A549 treated with CpdA at 1 μM for 4 hours (cell line): ENCODE measurements around the gene ZNF222. TPM values are rescaled to one million over a fixed set of nuclear protein-coding genes. Genes with fewer than 3 reads are reported as not detected.

Source experiments
- total RNA-seq: library from RNA; stranded (reverse); fragments of 200-300 nt; extraction: Qiagen RNA extraction; gene quantifications from 5 replicates; pipeline ENCODE4 v1.2.3, GENCODE V29; 2022; ENCODE audit warnings: low read depth

ZNF222 gene
- 3.0 to 6.0 TPM (median 3.5 TPM) in 5 replicates for total RNA-seq

GRCh38 chr19:44025217-44025936 is at the start of gene ZNF222:
Gene ZNF222 (plus strand): TSS chr19:44025379. CDS start chr19:44025437, 58 bp downstream.

GRCh38 chr19:43983912-43984686 is 41.1 kb upstream of the ZNF222 start, which contains the start of gene ZNF155:
Gene ZNF155 (plus strand): TSS chr19:43984188. CDS start chr19:43988544, 4,356 bp downstream.

GRCh38 chr19:44002566-44003460 is 22.4 kb upstream of the ZNF222 start, which contains the start of gene ZNF230:
Gene ZNF230 (plus strand): TSS chr19:44002957. CDS start chr19:44007079, 4,122 bp downstream.

GRCh38 chr19:44051650-44052402 is 26.6 kb downstream of the ZNF222 start, which contains the start of gene ZNF223:
Gene ZNF223 (plus strand): TSS chr19:44052036. CDS start chr19:44055177, 3,141 bp downstream.

GRCh38 chr19:44071824-44072542 is 46.8 kb downstream of the ZNF222 start, which contains the start of gene ZNF284:
Gene ZNF284 (plus strand): TSS chr19:44072159. CDS start chr19:44076390, 4,231 bp downstream.

Other genes starting within 250 kb of the ZNF222 start
- gene KCNN4, start 244.4 kb upstream of the ZNF222 start, total RNA-seq: 47.6 to 69.1 TPM (median 56.3 TPM) in 5 replicates
- gene LYPD5, start 222.9 kb upstream of the ZNF222 start, total RNA-seq: 0.21 to 0.44 TPM (median 0.34 TPM) in 3 of 5 replicates, not detected in the others
- gene ZNF283, start 198.1 kb upstream of the ZNF222 start, total RNA-seq: 3.5 to 5.4 TPM (median 4.1 TPM) in 5 replicates
- 0.20 to 0.43 TPM (median 0.23 TPM) in 5 replicates for gene ZNF404, start 141.4 kb upstream of the ZNF222 start, total RNA-seq
- 10.3 to 12.8 TPM (median 10.6 TPM) in 5 replicates for gene ZNF45, start 90.1 kb upstream of the ZNF222 start, total RNA-seq
- gene ZNF221, start 74.2 kb upstream of the ZNF222 start, total RNA-seq: 0.23 to 0.90 TPM (median 0.61 TPM) in 5 replicates
- 2.4 to 3.6 TPM (median 3.1 TPM) in 5 replicates for gene ZNF155, start 41.2 kb upstream of the ZNF222 start, total RNA-seq
- 2.5 to 3.8 TPM (median 3.5 TPM) in 5 replicates for gene ZNF230, start 22.4 kb upstream of the ZNF222 start, total RNA-seq
- 2.4 to 2.9 TPM (median 2.6 TPM) in 5 replicates for gene ZNF223, start 26.7 kb downstream of the ZNF222 start, total RNA-seq
- gene ZNF284, start 46.8 kb downstream of the ZNF222 start, total RNA-seq: 0.41 to 0.71 TPM (median 0.45 TPM) in 5 replicates
- 9.3 to 12.8 TPM (median 10.4 TPM) in 5 replicates for gene ZNF224, start 69.0 kb downstream of the ZNF222 start, total RNA-seq
- gene ZNF225, start 88.0 kb downstream of the ZNF222 start, total RNA-seq: 2.1 to 4.6 TPM (median 3.0 TPM) in 5 replicates
- gene ZNF234, start 116.2 kb downstream of the ZNF222 start, total RNA-seq: 1.9 to 3.2 TPM (median 2.6 TPM) in 5 replicates
- gene ZNF226, start 139.7 kb downstream of the ZNF222 start, total RNA-seq: 19.3 to 23.0 TPM (median 19.8 TPM) in 5 replicates
- 10.7 to 12.9 TPM (median 11.0 TPM) in 5 replicates for gene ZNF227, start 187.2 kb downstream of the ZNF222 start, total RNA-seq
- 0.41 to 0.86 TPM (median 0.45 TPM) in 5 replicates for gene ZNF233, start 234.5 kb downstream of the ZNF222 start, total RNA-seq